HEK293 (cell line): ENCODE results near the gene RAD54L.

Experiments used
- CTCF ChIA-PET: fragments of 350-600 bp; formaldehyde crosslinking; extraction: SDS; loops from one replicate; lab custom pipeline; 2021; ENCODE audit warnings: antibody characterized with exemption; lab: Yijun Ruan, JAX
- POLR2A ChIA-PET: fragments of 300-600 bp; formaldehyde crosslinking; extraction: SDS; loops from one replicate; lab custom pipeline; 2020; ENCODE audit warnings: antibody characterized with exemption, inconsistent platforms; lab: Yijun Ruan, JAX
- H3K27ac ChIP-seq: fragments of 200-500 bp; sonication (Bioruptor generic); 2 replicates; pipeline ENCODE4 v1.5.1; 2014; ENCODE audit warnings: low read depth, low read length, control low read depth, inconsistent platforms; ENCODE audit errors: extremely low read depth
- H3K36me3 ChIP-seq, 2 experiments: fragments of 200-500 bp in 1 of 2; sonication (Bioruptor generic) in 1 of 2; 1 replicate in 1 of 2; 2 replicates in 1 of 2; pipeline ENCODE4 v1.5.1; 2014 to 2017; ENCODE audit warnings: inconsistent platforms in 2 of 2, low read length in 2 of 2; ENCODE audit not compliant: control insufficient read depth in 2 of 2, insufficient read depth in 1 of 2
- H3K4me1 ChIP-seq: fragments of 200-500 bp; sonication (Bioruptor generic); 2 replicates; pipeline ENCODE4 v1.5.1; 2014; ENCODE audit warnings: mild to moderate bottlenecking, low read length, inconsistent platforms; ENCODE audit not compliant: control insufficient read depth, insufficient read depth
- H3K4me3 ChIP-seq: 2 replicates; pipeline ENCODE4 v1.5.1; 2011; ENCODE audit warnings: low read depth, mild to moderate bottlenecking, control low read depth, low read length, moderate library complexity
- H3K9me3 ChIP-seq: fragments of 200-500 bp; sonication (Bioruptor generic); 2 replicates; pipeline ENCODE4 v1.5.1; 2014; ENCODE audit warnings: low read depth, low read length, inconsistent platforms; ENCODE audit not compliant: control insufficient read depth, insufficient read depth
- GLIS1 ChIP-seq: fragments of 450-650 bp; formaldehyde crosslinking; IDR thresholded peaks from 2 replicates; pipeline ENCODE4 v1.5.1; 2016; ENCODE audit warnings: missing biosample characterization, missing genetic modification characterization
- IKZF3 ChIP-seq: fragments of 450-650 bp; IDR thresholded peaks from 2 replicates; pipeline ENCODE4 v1.5.0; 2018; ENCODE audit warnings: missing biosample characterization, mild to moderate bottlenecking, missing genetic modification characterization, moderate library complexity
- KLF16 ChIP-seq: fragments of 450-650 bp; formaldehyde crosslinking; IDR thresholded peaks from 2 replicates; pipeline ENCODE4 v1.5.1; 2017; ENCODE audit warnings: missing biosample characterization, missing genetic modification characterization
- PBX3 ChIP-seq: sonication (generic); formaldehyde crosslinking; IDR thresholded peaks from 2 replicates; pipeline ENCODE4 v1.8.1; 2022; ENCODE audit warnings: mild to moderate bottlenecking, moderate library complexity, missing genetic modification reagents
- PRDM4 ChIP-seq: fragments of 450-650 bp; formaldehyde crosslinking; IDR thresholded peaks from 2 replicates; pipeline ENCODE4 v1.5.1; 2017; ENCODE audit warnings: missing biosample characterization, missing genetic modification characterization
- TRIM28 ChIP-seq: IDR thresholded peaks from 2 replicates; pipeline ENCODE4 v1.6.1; 2011; ENCODE audit warnings: low read length, control low read depth, borderline replicate concordance
- WT1 ChIP-seq: fragments of 450-650 bp; formaldehyde crosslinking; IDR thresholded peaks from 2 replicates; pipeline ENCODE4 v1.5.1; 2016; ENCODE audit warnings: missing biosample characterization, missing genetic modification characterization
- ZBTB11 ChIP-seq: fragments of 450-650 bp; formaldehyde crosslinking; conservative IDR thresholded peaks from 2 replicates; pipeline ENCODE4 v1.5.1; 2016; ENCODE audit warnings: low read depth, missing biosample characterization, missing genetic modification characterization
- ZBTB20 ChIP-seq: fragments of 450-650 bp; formaldehyde crosslinking; IDR thresholded peaks from 2 replicates; pipeline ENCODE4 v1.5.1; 2016; ENCODE audit warnings: missing biosample characterization, missing genetic modification characterization
- ZBTB6 ChIP-seq: fragments of 450-650 bp; formaldehyde crosslinking; IDR thresholded peaks from 2 replicates; pipeline ENCODE4 v1.5.1; 2017; ENCODE audit warnings: missing biosample characterization, missing genetic modification characterization
- ZBTB7A ChIP-seq: fragments of 450-650 bp; formaldehyde crosslinking; IDR thresholded peaks from 2 replicates; pipeline ENCODE4 v1.5.1; 2016; ENCODE audit warnings: low read depth, missing biosample characterization, missing genetic modification characterization
- ZBTB8A ChIP-seq: fragments of 450-650 bp; formaldehyde crosslinking; IDR thresholded peaks from 2 replicates; pipeline ENCODE4 v1.5.1; 2016; ENCODE audit warnings: missing biosample characterization, missing genetic modification characterization
- ZNF19 ChIP-seq: fragments of 450-650 bp; formaldehyde crosslinking; IDR thresholded peaks from 2 replicates; pipeline ENCODE4; 2016; ENCODE audit warnings: missing biosample characterization, missing genetic modification characterization, low read depth
- ZNF335 ChIP-seq: fragments of 450-650 bp; formaldehyde crosslinking; conservative IDR thresholded peaks from 2 replicates; pipeline ENCODE4 v1.5.1; 2016; ENCODE audit warnings: missing biosample characterization, missing genetic modification characterization
- ZNF366 ChIP-seq: fragments of 450-650 bp; formaldehyde crosslinking; conservative IDR thresholded peaks from 2 replicates; pipeline ENCODE4 v1.5.1; 2016; ENCODE audit warnings: missing biosample characterization, missing genetic modification characterization
- TF ChIP-seq, protein P1 (sequence below): fragments of 450-650 bp; formaldehyde crosslinking; IDR thresholded peaks from 2 replicates; pipeline ENCODE4 v1.5.1; 2016; ENCODE audit warnings: missing biosample characterization, missing genetic modification characterization
- TF ChIP-seq, protein P2 (sequence below): fragments of 450-650 bp; formaldehyde crosslinking; IDR thresholded peaks from 2 replicates; pipeline ENCODE4; 2016; ENCODE audit warnings: missing biosample characterization, missing genetic modification characterization

The RAD54L gene

DNA sequence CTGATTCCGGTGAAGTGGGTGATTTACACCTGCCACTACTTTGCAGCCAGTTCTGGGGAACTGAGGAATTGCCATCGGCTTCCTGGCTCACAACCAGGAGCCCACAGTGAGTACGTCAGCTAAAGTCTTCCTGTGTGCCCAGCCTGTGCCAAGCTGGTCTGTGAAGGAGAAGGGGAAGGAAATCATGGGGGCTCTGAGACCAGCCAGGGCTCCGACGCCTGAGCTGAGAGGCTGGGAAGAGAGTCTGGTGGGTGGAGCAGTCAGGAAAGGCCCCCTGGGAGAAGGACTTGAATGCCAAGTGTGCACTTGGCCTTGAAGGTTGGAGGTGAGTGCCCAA, 43.2 kb upstream of the RAD54L start:
- Histone ChIP-seq H3K9me3 (no peaks in the 10 kb centered on the region), H3K4me3 (0 out of 2 replicates have a peak overlapping the region, but pooled peaks have one; percentile 79), H3K27ac (0 out of 2 replicates have a peak overlapping the region, but pooled peaks have one; percentile 4), H3K4me1 (no peaks in the 10 kb centered on the region), H3K36me3 (peaks cover 0 to 8% of the 10 kb centered on the region in 2 experiments; a peak in 2 of 3 replicates)
- TF ChIP-seq ZBTB6 (tag by site-specific recombination): 0 out of 2 replicates have a peak, but pooled peaks have one; percentile 63
- TF ChIP-seq ZBTB8A: no peak
- TF ChIP-seq, protein P1, sequence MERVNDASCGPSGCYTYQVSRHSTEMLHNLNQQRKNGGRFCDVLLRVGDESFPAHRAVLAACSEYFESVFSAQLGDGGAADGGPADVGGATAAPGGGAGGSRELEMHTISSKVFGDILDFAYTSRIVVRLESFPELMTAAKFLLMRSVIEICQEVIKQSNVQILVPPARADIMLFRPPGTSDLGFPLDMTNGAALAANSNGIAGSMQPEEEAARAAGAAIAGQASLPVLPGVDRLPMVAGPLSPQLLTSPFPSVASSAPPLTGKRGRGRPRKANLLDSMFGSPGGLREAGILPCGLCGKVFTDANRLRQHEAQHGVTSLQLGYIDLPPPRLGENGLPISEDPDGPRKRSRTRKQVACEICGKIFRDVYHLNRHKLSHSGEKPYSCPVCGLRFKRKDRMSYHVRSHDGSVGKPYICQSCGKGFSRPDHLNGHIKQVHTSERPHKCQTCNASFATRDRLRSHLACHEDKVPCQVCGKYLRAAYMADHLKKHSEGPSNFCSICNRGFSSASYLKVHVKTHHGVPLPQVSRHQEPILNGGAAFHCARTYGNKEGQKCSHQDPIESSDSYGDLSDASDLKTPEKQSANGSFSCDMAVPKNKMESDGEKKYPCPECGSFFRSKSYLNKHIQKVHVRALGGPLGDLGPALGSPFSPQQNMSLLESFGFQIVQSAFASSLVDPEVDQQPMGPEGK: peak; percentile 30; the same call in 1 of the 2 replicates
- TF ChIP-seq ZBTB7A (tag by site-specific recombination): no peak
- peak; percentile 50; the same call in 1 of the 2 replicates for TF ChIP-seq GLIS1 (tag by site-specific recombination)
- 0 out of 2 replicates have a peak, but pooled peaks have one; percentile 37 for TF ChIP-seq KLF16 (tag by site-specific recombination)
- peak; percentile 66; the same call in 1 of the 2 replicates for TF ChIP-seq ZBTB20 (tag by site-specific recombination)
- TF ChIP-seq ZBTB11 (tag by site-specific recombination): peak; percentile 92
- ChIA-PET CTCF (interaction anchor here (0.8 to 5.6 kb wide), 2 partner anchors 18 to 41 kb away, joined by 3 to 49 read pairs; no protein-coding TSS in a partner anchor), POLR2A (interaction anchor here (0.9 kb wide), 1 partner anchor 72 kb away, joined by 3 read pairs; the partner anchor contains the start of gene PIK3R3)

- Histone ChIP-seq H3K27ac (no peak overlapping the region), H3K4me3 (no peak overlapping the region), H3K9me3 (no peaks in the 10 kb centered on the region), H3K4me1 (no peaks in the 10 kb centered on the region), H3K36me3 (peaks cover 0 to 8% of the 10 kb centered on the region in 2 experiments; a peak in 2 of 3 replicates)
- ChIA-PET POLR2A (interaction anchor here (0.9 kb wide), 1 partner anchor 73 kb away, joined by 3 read pairs; the partner anchor contains the start of gene PIK3R3), CTCF (interaction anchor here (0.6 to 5.6 kb wide), 3 partner anchors 18 to 88 kb away, joined by 3 to 49 read pairs (median 4); no protein-coding TSS in a partner anchor)
- TF ChIP-seq TRIM28 (no peak), ZNF366 (tag by site-specific recombination) (peak; percentile 71), ZBTB20 (tag by site-specific recombination) (no peak), PRDM4 (no peak), ZNF19 (tag by site-specific recombination) (no peak), IKZF3 (tag by site-specific recombination) (no peak), ZNF335 (tag by site-specific recombination) (no peak), PBX3 (CRISPR knock-in tag) (no peak), WT1 (tag by site-specific recombination) (peak; percentile 61; the same call in 1 of the 2 replicates)
- TF ChIP-seq, protein P2, sequence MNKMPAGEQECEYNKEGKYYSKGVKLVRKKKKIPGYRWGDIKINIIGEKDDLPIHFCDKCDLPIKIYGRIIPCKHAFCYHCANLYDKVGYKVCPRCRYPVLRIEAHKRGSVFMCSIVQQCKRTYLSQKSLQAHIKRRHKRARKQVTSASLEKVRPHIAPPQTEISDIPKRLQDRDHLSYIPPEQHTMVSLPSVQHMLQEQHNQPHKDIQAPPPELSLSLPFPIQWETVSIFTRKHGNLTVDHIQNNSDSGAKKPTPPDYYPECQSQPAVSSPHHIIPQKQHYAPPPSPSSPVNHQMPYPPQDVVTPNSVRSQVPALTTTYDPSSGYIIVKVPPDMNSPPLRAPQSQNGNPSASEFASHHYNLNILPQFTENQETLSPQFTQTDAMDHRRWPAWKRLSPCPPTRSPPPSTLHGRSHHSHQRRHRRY (tag by site-specific recombination): no peak
These were observed 42.4 kb upstream of the RAD54L start for GRCh38 chr1:46205141-46205540.
